GM23338 (cell line): ENCODE data around the gene MINAR1.

ENCODE experiments used
- CREB1 ChIP-seq: fragments of 250-450 bp; sonication (Bioruptor Pico); IDR thresholded peaks from 2 replicates; pipeline ENCODE4 v1.5.0; 2020; ENCODE audit warnings: low read depth, mild to moderate bottlenecking, moderate library complexity
- CTCF ChIP-seq, 2 experiments: fragments of 200-600 bp in 1 of 2; sonication (generic) in 1 of 2; conservative IDR thresholded peaks; 2 replicates each; pipeline versions ENCODE4 v1.5.1 to v1.6.1; 2016 to 2017; ENCODE audit warnings: antibody characterized with exemption in 2 of 2, low read depth in 2 of 2, mild to moderate bottlenecking in 2 of 2, moderate library complexity in 1 of 2
- EZH2 ChIP-seq: fragments of 200-600 bp; sonication (generic); IDR thresholded peaks from one replicate; pipeline ENCODE4 v1.8.0; 2017; ENCODE audit warnings: antibody characterized with exemption, mild to moderate bottlenecking, low read depth; ENCODE audit not compliant: unreplicated experiment
- EZH2phosphoT487 ChIP-seq: fragments of 200-600 bp; sonication (generic); IDR thresholded peaks from one replicate; pipeline ENCODE4 v1.8.1; 2018; ENCODE audit warnings: antibody characterized with exemption; ENCODE audit not compliant: unreplicated experiment
- JUNB ChIP-seq: IDR thresholded peaks from one replicate; pipeline ENCODE4 v1.6.1; 2016; ENCODE audit warnings: antibody characterized with exemption; ENCODE audit not compliant: unreplicated experiment
- NANOG ChIP-seq: IDR thresholded peaks from 2 replicates; pipeline ENCODE4 v1.6.1; 2016; ENCODE audit warnings: antibody characterized with exemption, borderline replicate concordance
- POLR2AphosphoS5 ChIP-seq: IDR thresholded peaks from 2 replicates; pipeline ENCODE4 v1.6.1; 2016; ENCODE audit warnings: antibody characterized with exemption, low read depth
- REST ChIP-seq: IDR thresholded peaks from one replicate; pipeline ENCODE4 v1.6.1; 2018; ENCODE audit warnings: antibody characterized with exemption; ENCODE audit not compliant: unreplicated experiment
- STAT1 ChIP-seq: IDR thresholded peaks from one replicate; pipeline ENCODE4 v1.6.1; 2016; ENCODE audit warnings: antibody characterized with exemption; ENCODE audit not compliant: unreplicated experiment
- ZNF114 ChIP-seq: fragments of 250-450 bp; sonication (Bioruptor Pico); IDR thresholded peaks from 2 replicates; pipeline ENCODE4 v1.5.0; 2020; ENCODE audit warnings: mild to moderate bottlenecking, moderate library complexity
- ZNF331 ChIP-seq: fragments of 250-450 bp; sonication (Bioruptor Pico); IDR thresholded peaks from 2 replicates; pipeline ENCODE4 v1.5.0; 2020; ENCODE audit warnings: low read depth, mild to moderate bottlenecking, moderate library complexity
- ZNF462 ChIP-seq: fragments of 250-450 bp; sonication (Bioruptor Pico); IDR thresholded peaks from 2 replicates; pipeline ENCODE4 v1.5.0; 2020; ENCODE audit warnings: mild to moderate bottlenecking, moderate library complexity

GRCh38 chr15:79455361-79455760 lies 23.2 kb downstream of the MINAR1 start:
- TF ChIP-seq REST = no peak
- no peak for TF ChIP-seq CTCF (conservative IDR thresholded peaks at IDR 0.05; ENCODE audit: low read depth in 2 of 2)
- TF ChIP-seq EZH2 = no peak
- TF ChIP-seq ZNF331 (CRISPR knock-in tag) = no peak
- TF ChIP-seq POLR2AphosphoS5 = no peak
- no peak for TF ChIP-seq EZH2phosphoT487
- TF ChIP-seq STAT1 = no peak
- no peak for TF ChIP-seq CREB1 (CRISPR knock-in tag)
- no peak for TF ChIP-seq NANOG
- no peak for TF ChIP-seq JUNB
- no peak for TF ChIP-seq ZNF114 (CRISPR knock-in tag)
- no peak for TF ChIP-seq ZNF462 (CRISPR knock-in tag)
